C4-2B (cell line): Measurements from ENCODE around the gene SYNDIG1.

Experiments used
- H3K27ac ChIP-seq: fragments of 450-650 bp; 2 replicates; pipeline ENCODE4 v1.5.1; 2017
- ZFX ChIP-seq: fragments of 450-650 bp; IDR thresholded peaks from 2 replicates; pipeline ENCODE4 v1.6.1; 2017
- TF ChIP-seq, protein P1 (sequence below): fragments of 450-650 bp; conservative IDR thresholded peaks from 2 replicates; pipeline ENCODE4 v1.5.1; 2017; ENCODE audit warnings: mild to moderate bottlenecking

The SYNDIG1 gene

DNA sequence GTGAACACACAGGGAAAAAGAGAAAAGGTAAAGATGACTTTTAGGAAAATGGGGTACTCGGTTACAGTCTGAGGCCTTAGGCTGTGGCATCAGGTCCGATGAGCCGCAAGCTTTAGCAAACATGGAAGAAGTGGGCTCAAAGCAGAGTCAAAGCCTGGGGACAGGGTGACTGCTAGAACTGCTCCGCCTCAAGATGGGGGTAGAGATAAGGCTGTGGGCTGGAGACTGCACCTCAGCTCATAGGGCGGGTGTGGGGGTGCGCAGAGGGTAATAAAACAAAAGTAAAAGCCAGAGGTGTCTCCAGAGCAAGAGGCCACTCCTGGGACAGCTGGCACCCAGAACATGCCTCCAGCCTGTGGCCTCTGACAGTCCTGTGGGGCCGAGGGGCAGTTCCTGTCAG lies 21.3 kb upstream of the SYNDIG1 start:
- TF ChIP-seq, protein P1, sequence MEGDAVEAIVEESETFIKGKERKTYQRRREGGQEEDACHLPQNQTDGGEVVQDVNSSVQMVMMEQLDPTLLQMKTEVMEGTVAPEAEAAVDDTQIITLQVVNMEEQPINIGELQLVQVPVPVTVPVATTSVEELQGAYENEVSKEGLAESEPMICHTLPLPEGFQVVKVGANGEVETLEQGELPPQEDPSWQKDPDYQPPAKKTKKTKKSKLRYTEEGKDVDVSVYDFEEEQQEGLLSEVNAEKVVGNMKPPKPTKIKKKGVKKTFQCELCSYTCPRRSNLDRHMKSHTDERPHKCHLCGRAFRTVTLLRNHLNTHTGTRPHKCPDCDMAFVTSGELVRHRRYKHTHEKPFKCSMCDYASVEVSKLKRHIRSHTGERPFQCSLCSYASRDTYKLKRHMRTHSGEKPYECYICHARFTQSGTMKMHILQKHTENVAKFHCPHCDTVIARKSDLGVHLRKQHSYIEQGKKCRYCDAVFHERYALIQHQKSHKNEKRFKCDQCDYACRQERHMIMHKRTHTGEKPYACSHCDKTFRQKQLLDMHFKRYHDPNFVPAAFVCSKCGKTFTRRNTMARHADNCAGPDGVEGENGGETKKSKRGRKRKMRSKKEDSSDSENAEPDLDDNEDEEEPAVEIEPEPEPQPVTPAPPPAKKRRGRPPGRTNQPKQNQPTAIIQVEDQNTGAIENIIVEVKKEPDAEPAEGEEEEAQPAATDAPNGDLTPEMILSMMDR: no peak
- no peak for TF ChIP-seq ZFX
- H3K27ac ChIP-seq: no peak overlapping the region

- H3K27ac ChIP-seq: no peak overlapping the region
- no peak for TF ChIP-seq ZFX
- TF ChIP-seq, protein P1: no peak
Observed at GRCh38 chr20:24449026-24449720, 20.3 kb upstream of the SYNDIG1 start.

DNA sequence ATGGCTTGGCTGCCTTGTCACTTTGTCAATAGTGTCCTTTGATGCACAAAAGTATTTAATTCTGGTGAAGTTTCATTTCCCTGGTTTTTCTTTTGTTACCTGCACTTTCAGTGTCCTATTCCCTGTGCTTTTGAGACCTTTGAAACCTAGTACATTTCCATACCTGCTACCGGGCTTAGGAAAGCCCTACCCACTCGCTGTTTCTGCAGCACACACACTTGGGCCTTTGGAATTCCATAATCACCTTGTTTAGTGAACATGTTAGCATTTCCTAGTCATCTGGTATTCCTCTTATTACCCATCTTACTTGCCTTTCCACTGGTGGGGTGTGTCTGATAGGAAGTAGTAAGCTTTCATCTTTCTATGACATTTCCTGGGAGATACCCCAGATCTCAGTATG lies 19.3 kb upstream of the SYNDIG1 start:
- no peak for TF ChIP-seq ZFX
- TF ChIP-seq, protein P1: no peak
- H3K27ac ChIP-seq: no peak overlapping the region

GRCh38 chr20:24450624-24451376 lies 18.6 kb upstream of the SYNDIG1 start:
- no peak overlapping the region for H3K27ac ChIP-seq
- TF ChIP-seq, protein P1: no peak
- no peak for TF ChIP-seq ZFX

DNA sequence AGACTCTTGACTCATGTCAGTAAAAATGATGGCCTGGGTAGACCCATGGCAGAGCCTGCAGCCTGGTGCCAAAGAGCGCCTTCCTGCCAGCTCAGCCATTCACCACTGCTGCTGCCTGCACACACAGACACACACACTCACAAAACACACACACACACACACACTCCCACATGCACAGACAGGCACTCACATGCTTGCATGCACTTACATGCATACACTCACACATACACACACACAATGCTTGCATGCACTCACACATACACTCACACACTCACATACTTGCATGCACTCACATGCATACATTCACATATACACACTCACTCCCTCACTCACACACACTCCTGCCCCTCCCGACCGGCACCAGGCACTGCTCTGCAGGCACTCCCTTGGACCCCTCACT lies 18.0 kb upstream of the SYNDIG1 start:
- TF ChIP-seq, protein P1: no peak
- TF ChIP-seq ZFX: no peak
- no peak overlapping the region for H3K27ac ChIP-seq

DNA sequence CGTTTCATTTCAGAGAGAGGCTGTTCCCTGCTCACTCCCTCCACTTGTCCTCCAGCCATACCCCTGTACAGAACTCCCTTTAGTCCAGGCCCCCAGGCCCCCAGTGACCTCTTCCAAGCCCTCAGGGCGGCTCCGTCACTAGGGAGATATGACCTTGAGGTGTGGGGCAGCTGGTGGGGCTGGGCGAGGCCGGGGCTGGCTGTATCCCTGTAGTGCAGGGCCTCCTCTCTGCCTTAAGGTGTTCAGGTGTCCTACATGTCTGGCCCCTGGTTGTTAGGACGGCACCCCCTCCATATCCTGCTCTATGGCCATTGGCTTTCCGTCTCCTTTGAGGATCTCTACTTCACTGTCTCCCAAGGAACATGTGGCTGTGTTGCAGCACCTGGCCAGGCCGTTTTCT lies 17.4 kb upstream of the SYNDIG1 start:
- TF ChIP-seq, protein P1: no peak
- TF ChIP-seq ZFX: no peak
- no peak overlapping the region for H3K27ac ChIP-seq

GRCh38 chr20:24452498-24453127 lies 16.8 kb upstream of the SYNDIG1 start:
- H3K27ac ChIP-seq: no peak overlapping the region
- TF ChIP-seq, protein P1: no peak
- TF ChIP-seq ZFX: no peak
